GM21825 (cell line): Measurements from ENCODE around the gene SHISA5.
"Not testable (repeated sequence)": the region's sequence is repeated elsewhere in the genome, so short reads cannot be mapped to it uniquely, and the experiment has no call there.

Experiments used
- ATAC-seq: cut with Tn5 transposase; IDR thresholded peaks from one replicate; pipeline ENCODE4 v1.9.1; 2021; ENCODE audit warnings: mild to moderate bottlenecking, moderate library complexity; ENCODE audit not compliant: unreplicated experiment

The SHISA5 gene, protein sequence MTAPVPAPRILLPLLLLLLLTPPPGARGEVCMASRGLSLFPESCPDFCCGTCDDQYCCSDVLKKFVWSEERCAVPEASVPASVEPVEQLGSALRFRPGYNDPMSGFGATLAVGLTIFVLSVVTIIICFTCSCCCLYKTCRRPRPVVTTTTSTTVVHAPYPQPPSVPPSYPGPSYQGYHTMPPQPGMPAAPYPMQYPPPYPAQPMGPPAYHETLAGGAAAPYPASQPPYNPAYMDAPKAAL

DNA sequence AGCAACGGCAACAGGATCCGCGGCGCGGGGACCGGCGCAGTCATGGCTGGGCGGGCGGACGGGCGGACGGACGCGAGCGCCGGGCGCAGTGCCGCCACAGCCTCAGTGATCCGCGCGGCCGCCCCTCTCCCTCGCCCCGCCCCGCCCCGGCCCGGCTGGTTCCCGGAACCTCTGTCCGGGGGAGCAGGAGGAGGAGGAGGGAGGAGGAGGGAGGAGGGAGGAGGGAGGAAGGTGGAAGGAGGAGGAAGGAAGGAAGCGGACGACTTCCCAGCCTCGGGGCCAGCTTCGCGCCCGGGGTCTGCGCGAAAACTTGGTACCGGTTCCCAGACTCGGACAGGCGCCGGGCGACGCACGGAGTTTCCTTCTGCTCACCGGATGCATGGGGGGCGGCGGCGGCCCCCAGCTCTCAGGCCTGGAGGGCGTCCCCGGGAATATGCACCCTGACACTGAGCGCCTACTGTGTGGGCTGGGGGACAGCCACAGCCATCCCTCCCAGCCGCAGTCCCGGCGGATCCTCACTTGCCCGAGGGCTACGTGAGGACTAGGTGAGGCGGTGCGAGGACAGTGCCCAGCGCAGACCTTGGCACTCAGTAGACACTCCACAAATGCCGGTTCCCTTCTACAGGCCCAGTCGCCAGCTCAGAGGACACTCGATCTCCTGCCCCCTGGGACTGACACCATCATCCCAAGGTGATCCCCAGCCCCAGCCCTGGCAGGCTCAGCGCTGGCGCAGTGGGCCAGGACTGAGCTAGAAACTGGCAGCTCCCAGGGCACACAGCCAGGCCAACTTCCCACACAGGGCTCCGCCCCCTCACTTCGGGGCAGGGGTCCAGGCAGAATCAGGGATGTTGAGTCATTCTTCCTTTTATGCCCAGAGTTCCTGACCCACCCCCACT is at the start of gene SHISA5:
Gene SHISA5 (minus strand): TSS at position 124 of the 896 bp plus-strand sequence. CDS start 80 bp downstream, at position 44.
- ATAC-seq = no peak

DNA sequence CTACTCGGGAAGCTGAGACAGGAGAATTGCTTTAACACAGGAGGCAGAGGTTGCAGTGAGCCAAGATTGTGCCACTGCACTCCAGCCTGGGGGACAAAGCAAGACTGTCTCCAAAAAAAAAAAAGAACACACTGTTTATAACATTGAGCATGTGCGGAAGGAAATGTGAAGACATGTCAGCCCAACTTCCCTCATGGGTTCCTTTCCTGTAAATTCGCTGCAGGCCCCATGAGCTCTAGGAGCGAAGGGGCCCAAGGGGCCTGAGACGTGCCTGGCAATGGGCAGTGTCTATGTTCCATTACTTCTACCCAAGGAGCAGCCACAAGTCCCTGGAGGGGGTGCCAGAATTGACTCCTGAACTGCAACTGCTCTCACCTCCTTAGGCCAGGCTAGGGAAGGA is 49.4 kb upstream of the SHISA5 start:
- ATAC-seq = no peak

DNA sequence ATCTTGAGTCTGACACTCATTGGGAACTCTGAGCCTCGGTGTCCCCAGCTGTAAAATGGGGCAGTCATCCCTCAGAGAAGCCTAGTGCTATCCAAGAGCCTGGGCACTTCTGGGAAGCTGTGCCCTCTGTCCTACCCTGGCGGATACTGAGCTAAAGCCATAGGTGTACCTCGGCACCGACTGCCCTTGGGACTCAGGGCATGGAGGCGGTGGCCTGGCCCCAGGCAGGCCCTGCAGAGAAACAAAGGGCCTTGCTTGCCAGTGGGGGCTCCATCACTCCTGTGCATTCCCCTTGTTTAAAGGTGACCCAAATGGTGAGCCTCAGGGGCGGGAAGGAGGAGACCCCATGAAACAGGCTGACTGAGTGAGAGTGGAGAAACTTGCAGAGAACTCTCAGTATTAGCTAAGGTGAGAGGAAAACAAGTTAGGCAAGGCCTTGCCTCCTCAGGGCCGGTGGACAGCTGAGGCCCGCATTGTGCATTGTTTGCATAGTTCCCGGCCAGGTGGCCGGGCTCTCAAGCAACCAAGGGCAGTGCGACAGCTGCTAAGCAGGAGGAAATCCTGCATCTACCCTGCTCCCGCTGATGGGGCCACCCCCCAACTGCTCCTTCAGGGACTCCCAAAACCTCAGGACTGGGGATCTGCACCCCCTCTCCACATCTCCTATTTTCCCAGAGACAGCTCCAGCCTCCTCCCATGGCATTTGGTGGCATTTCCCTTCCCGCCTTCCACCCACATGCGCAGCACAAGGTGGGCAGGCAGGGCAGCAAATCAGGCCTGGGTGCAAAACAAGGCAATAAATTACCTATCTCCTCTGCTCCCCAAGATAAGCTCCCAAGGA is 48.4 kb upstream of the SHISA5 start:
- ATAC-seq = no peak

DNA sequence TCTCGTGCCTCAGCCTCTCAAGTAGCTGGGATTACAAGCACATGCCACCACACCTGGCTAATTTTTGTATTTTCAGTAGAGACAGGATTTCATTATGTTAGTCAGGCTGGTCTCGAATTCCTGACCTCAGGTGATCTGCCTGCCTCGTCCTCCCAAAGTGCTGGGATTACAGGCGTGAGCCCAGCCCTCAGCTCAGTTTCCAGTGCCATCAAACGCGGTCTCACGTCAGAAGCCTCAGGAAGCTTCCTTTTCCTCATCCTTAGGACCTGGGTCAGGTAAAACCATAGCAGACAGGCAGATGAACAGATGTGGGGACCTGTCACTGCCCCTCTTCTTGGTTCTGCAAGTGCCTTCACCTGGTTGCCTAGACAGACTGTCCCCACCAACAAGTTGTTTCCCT is 47.7 kb upstream of the SHISA5 start:
- not testable (repeated sequence) for ATAC-seq

DNA sequence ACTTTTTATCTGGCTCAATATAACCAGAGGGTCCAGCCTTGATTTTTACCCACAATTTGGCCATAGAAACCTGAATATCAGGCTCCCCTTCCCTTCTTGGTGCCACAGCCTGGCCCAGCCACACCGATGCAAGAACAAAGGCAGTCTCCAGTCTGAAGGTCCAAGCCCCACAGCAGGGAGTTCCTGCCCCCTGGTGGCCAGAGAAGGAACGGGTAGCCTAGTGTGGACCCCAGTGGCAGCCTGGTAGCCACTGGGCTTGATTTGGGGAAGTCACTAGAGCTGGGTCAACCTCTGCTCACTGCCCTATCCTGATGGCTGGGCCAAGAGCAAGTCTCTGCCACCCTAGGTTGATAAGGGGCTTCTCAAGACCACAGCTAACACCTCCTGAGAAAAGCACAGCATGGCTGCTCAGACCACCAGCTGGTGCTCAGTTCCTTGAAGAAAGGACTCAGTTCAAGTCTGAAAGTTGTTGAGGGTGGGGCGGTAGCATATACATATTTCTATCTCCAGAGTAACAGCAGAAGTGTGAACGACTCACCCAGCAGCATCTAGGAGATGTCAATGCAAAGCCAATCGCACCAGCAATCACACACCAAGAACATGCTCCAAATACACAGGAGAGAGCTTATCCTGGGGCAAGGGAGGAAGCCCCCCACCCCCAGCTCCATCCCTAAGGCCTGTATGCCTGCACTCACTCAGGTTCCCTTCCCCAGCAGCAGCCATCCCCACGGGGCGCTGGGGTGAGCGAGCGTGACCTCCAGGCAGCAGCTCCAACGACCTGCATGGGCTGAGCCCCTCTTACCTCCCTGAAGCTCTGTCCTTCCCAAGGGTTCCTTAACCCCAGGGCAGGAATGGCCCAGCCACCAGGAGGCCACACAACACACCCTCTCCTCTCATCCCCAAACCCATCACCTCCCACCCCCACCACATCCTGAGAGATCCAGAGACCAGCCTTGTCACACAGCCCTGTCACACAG is 45.0 kb upstream of the SHISA5 start:
- ATAC-seq = no peak

DNA sequence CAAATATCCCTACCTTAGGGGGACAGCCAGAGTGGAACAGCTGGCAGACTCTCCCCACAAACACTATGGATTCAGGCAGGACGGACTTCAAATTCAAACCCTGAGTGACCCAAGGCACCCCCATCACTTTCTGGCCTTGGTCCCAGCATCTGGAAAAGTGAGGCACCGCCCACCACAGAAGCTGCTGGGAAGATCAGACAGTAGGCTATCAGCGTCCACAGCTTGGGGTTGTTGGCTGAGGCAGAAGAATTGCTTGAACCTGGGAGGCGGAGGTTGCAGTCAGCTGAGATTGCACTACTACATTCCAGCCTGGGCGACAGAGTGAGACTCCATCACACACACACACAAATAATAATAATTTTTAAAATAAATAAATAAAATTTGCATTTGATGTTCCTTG is 44.2 kb upstream of the SHISA5 start:
- no peak for ATAC-seq

DNA sequence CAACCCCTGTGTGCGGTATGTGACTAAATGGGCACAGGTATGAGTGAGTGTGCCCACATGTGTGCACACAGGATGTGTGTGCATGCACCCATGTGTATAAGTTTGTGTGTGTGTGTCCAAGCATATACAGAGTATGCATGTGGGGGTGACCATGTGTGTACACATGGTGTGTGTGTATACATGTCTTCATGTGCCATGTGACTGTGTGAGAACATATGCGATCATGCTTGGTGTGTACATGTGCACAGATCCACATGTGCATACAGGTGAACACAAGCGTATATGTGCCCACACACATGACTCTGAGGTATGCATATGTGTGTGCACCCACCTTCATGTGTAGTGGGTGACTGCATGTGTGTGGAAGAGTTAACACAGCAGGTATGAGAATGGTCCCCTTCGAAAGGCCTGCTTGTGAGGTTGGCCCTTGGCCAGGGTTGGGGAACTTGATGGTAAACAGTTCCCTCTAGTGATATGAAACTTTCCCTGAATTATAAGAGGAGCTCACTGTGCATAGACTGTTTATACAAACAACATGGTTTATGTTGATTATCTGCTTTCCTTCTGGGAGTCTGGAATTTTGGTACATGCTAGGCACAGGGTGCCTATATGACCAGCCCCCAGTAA is 42.3 kb upstream of the SHISA5 start:
- no peak for ATAC-seq

DNA sequence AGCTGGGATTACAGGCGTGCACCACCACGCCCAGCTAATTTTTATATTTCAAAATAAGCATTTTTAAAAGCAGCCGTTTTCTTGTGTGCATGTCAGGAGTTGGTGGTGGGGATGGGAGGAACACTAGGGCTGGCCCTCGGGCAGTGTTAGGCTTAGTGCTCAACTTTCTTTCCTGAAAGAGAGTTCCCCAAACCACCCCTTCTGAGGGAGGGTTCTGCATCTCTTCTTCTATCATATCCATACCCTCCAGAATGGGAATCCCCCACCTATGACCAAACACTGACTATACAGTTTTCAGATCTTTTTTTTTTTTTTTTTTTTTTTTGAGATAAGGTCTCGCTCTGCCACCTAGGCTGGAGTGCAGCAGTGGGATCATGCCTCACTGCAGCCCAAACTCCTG is 40.2 kb upstream of the SHISA5 start:
- no peak for ATAC-seq

DNA sequence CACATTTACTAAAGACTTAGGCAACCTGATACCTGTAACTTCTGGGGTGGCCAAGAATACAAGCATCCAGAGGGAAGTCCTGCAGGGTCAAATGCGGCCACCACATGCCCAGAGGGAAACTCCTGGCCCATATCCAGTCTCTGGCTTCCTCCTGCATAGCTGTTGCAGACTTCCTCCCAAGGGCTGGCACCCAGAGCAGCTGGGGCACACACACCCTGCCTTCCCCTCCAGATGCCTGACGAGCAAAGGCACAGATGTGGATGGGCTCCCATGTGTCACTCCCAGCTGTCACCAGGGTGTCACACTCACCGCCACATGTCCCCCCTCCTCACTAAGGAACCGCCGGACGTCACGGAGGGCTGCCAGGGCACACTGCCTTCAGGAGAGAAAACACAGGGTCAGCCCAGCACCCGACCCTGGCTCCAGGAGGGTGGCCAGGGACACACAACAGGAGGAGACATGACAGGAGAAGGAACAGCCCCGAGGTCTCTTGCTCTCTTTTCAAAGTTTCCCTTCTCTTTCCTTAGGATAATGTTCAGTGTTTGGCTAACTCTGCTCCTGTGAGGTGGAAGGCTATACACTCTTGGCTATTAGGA is 39.4 kb upstream of the SHISA5 start:
- ATAC-seq = no peak

DNA sequence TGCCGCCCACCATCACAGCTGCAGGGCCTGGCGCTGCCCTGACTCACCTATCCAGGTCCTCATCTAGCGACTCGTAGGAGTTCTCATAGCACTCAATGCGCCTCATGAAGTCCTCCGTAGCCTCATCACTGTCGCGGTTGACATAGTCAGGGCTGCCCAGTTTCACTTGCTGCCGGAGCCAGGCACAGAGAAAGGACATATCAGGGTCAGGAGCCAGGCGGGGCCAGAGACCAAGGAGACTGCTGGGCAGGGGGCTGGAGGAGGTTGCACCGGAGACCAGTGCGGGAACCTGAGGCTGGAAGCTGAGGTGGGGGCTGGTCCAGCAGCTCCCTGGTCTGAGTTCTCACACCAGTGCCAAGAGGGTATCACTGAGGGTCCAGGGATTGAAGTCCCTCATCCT is 34.5 kb upstream of the SHISA5 start:
- no peak for ATAC-seq

DNA sequence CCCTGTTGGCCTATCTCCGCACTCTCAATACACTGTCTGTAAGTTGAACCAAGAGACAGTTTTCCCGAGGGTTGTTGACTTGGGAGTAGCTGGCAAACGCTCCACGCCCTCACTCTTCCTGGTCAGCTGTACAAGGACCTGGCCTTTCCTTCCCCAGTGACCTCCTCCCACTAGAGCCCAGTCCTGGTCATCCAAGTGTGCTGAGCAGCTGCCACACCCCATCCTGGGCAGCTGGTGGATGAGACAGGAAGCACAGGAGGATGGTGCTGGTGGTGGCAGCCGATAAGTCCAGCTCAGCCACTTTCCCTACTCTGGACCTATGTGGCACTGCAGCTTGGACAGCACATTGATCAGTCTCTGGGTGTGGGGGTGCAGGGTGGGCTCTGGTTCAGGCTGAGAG is 32.8 kb upstream of the SHISA5 start:
- ATAC-seq = no peak

DNA sequence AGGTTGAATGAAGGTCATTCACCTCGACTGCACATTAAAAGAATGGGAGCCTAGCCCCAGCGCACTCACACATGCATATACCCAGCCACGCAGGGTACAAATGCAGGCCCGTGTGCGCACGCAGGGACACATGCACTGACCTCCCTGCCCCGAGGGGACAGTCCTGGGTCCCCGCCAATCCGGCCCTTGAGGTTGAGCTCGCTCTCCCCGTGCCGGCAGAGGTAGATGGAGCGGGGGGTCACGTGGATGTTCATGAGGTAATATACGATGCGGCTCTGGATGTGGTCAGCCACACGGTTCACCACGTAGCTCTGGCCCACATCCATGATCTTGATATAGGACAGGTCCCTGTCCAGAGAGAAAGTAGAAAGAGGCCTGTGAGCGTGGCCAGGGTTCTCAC is 32.1 kb upstream of the SHISA5 start:
- ATAC-seq = no peak

DNA sequence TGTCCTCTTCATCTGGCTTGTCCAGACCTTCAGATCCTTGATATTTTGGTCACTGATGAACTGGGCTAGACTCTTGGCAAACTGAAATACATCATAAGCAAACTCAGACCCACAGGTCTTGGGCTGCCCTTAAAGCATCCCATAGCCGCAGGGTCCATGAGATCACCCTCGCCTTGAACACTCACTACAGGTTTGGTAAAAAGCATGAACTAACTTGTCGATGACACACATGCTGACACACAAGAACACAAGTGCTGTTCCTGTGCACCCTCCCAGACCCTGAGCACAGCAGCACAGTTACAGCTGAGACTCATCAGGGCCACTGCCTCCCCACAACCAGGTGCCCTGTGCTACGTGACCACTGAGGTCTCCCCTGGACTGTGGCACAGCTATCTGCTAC is 31.6 kb upstream of the SHISA5 start:
- no peak for ATAC-seq

DNA sequence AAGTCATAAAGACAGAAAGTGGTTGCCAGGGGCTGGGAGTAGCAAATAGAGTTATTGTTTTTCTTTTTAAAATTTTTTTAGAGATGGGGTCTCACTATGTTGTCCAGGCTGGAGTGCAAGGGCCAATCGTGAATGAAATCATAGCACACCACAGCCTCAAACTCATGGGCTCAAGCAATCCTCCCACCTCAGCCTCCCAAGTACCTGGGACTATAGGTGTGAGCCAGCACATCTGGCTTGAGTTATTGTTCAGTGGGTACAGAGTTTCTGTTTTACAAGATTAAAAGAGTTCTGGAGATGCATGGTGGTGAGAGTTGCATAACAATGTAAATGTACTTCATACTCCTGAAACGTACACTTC is 29.0 kb upstream of the SHISA5 start:
- ATAC-seq = no peak

DNA sequence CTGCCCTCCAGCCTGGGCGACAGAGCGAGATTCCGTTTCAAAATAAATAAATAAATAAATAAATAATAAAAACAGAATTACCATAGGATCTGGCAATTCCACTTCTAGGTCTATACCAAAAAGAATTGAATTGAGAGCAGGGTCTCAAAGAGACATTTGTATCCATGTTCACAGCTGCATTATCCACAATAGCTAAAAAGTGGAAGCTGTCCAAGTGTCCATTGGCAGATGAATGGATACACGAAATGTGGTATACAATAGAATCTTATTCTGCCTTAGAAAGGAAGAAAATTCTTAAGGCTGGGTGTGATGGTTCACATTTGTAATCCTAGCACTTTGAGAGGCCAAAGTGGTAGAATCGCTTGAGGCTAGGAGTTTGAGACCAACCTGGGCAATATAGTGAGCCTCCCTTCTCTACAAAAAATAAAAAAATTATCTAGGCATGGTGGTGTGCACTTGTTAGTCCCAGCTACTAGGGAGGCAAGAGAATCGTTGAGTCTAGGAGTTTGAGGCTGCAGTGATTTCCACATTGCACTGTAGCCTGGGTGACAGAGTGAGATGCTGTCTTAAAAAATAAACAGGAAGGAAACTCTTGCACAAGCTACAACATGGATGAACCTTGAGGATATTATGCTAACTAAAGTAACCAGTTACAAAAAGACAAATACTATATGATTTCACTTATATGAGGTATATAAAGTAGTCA is 28.4 kb upstream of the SHISA5 start:
- ATAC-seq = no peak

DNA sequence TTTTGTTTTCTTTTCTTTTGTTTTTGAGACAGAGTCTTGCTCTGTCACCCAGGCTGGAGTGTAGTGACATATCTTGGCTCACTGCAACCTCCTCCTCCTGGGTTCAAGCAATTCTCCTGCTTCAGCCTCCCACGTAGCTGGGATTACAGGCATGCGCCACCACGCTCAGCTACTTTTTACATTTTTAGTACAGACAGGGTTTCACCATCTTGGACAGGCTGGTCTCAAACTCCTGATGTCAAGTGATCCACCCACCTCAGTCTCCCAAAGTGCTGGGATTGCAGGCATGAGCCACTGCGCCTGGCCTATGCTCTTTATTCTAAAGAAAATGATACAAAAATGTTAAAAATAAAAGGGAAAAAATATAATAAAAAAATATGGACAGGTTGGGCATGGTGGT is 26.7 kb upstream of the SHISA5 start:
- ATAC-seq = not testable (repeated sequence)

DNA sequence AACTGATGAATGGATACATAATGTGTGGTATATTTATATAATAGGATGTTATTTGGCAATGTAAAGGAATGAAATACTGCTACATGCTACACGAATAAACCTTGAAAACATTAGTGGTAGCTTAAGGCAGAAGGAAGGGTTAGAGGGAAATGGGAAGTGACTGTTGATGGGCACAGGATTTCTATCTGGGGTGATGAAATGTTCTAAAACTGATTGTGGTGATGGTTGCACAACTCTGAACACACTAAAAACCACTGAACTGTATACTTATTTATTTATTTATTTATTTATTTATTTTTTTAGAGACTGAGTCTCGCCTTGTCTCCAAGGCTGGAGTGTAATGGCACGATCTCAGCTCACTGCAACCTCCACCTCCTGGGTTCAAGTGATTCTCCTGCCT is 24.8 kb upstream of the SHISA5 start:
- ATAC-seq = no peak

DNA sequence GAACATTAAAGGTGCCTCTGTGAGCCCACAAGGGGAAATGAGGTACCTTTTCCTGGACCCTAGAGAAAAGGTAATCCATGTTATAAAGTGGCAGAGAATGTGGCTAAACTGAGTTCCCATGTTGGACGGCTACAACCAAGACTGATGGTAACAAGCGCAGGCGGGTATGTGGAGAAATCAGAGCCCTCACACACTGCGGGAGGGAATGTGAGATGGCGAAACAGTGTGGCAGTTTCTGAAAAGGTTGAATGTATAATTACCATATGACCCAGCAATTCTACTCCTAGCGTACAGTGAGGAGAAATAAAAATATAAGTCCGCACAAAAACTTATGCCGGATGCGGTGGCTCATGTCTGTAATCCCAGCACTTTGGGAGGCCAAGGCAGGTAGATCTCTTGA is 24.1 kb upstream of the SHISA5 start:
- no peak for ATAC-seq

DNA sequence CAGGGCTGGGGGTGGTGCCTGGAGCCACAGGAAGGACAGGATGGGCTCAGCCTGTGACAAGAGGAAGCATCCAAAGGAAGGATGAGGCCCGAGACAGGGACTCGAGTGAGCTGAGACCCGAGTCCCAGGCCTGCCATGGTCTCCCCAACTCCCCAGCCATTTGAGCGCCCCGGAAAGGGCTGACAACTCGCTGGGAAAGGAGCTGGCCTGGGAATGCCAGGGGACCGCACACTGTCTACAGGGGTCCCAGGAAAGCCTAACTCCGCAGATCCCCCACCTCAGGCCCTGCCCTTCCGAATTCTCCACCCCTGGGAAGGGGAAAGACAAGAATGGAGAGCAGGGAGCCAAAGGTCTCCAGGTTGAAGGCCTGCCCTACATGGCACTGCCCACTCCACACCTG is 21.0 kb upstream of the SHISA5 start:
- ATAC-seq = no peak
